NCI-H1436 treated with DMSO at 0.1 percent for 48 hours (cell line): ENCODE results near the gene TSPAN17.
"Not testable (repeated sequence)": the region's sequence is repeated elsewhere in the genome, so short reads cannot be mapped to it uniquely, and the experiment has no call there.

Experiments
- DNase-seq: peaks from one replicate; lab custom pipeline; 2025; lab: John Stamatoyannopoulos, UW

The TSPAN17 gene

GRCh38 chr5:176647030-176647842, at the start of gene TSPAN17:
Gene TSPAN17 (plus strand): TSS chr5:176647484. CDS start chr5:176647616, 132 bp downstream.
- peak; percentile 51 for DNase-seq

- DNase-seq = not testable (repeated sequence)
These were observed 47.4 kb upstream of the TSPAN17 start for GRCh38 chr5:176599749-176600430.

- DNase-seq = no peak
These were observed 45.3 kb upstream of the TSPAN17 start for GRCh38 chr5:176601901-176602482.

- DNase-seq = no peak
These were observed 44.2 kb upstream of the TSPAN17 start for GRCh38 chr5:176603091-176603490.

- DNase-seq = no peak
These were observed 41.3 kb upstream of the TSPAN17 start for GRCh38 chr5:176606032-176606431.

- no peak for DNase-seq
These were observed 40.4 kb upstream of the TSPAN17 start for GRCh38 chr5:176606875-176607274.

GRCh38 chr5:176608142-176608705, 39.1 kb upstream of the TSPAN17 start:
- no peak for DNase-seq

GRCh38 chr5:176608937-176609723, 38.2 kb upstream of the TSPAN17 start:
- DNase-seq = no peak

GRCh38 chr5:176609724-176610434, 37.4 kb upstream of the TSPAN17 start, which contains the start of gene GPRIN1:
Gene GPRIN1 (minus strand): TSS chr5:176610156. CDS start chr5:176599834, 10,322 bp downstream.
- DNase-seq = no peak

- DNase-seq = no peak
These were observed 36.9 kb upstream of the TSPAN17 start for GRCh38 chr5:176610435-176610773.

GRCh38 chr5:176611435-176611834, 35.8 kb upstream of the TSPAN17 start:
- no peak for DNase-seq

GRCh38 chr5:176612008-176612407, 35.3 kb upstream of the TSPAN17 start:
- DNase-seq = no peak

- DNase-seq = no peak
These were observed 34.4 kb upstream of the TSPAN17 start for GRCh38 chr5:176612855-176613254.

GRCh38 chr5:176614805-176615478, 32.3 kb upstream of the TSPAN17 start:
- DNase-seq = no peak

GRCh38 chr5:176616511-176616910, 30.8 kb upstream of the TSPAN17 start:
- DNase-seq = no peak

GRCh38 chr5:176618783-176619182, 28.5 kb upstream of the TSPAN17 start:
- DNase-seq = no peak

GRCh38 chr5:176619203-176619568, 28.1 kb upstream of the TSPAN17 start:
- no peak for DNase-seq

- no peak for DNase-seq
These were observed 27.5 kb upstream of the TSPAN17 start for GRCh38 chr5:176619569-176620332.

- DNase-seq = no peak
These were observed 26.8 kb upstream of the TSPAN17 start for GRCh38 chr5:176620333-176620981.
